ENCODE results near the gene PPA1. TPM values are rescaled to one million over a fixed set of nuclear protein-coding genes. Genes with fewer than 3 reads are reported as not detected.

PPA1 gene
- total RNA-seq, 4 donors from 2014 or later, result 48.5 to 107 (median 69.8) TPM

DNA sequence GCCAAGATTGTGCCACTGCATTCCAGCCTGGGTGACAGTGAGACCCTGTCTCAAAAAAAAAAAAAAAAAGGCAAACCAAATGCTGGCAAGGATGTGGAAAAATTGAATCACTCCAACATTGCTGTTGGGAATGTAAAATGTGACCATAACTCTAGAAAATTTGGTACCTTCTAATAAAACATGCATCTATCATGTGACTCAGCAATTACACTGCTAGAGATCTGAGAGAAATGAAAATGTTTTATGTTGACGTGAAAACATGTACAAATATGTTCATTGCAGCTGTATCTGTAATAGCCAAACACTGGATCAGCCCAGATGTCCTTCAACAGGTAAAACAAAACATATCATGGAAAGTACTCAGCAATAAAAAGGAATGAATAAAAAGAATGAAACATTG is 32.1 kb downstream of the PPA1 start:
- Histone ChIP-seq H3K27me3 (no peaks in the 10 kb centered on the region), H3K4me1 (no peaks in the 10 kb centered on the region), H3K9me3 (peaks cover 0 to 6% of the 10 kb centered on the region in 2 donors), H3K27ac (no peak overlapping the region), H3K4me3 (no peak overlapping the region), H3K36me3 (no peaks in the 10 kb centered on the region)
- TF ChIP-seq POLR2A (IDR thresholded peaks at IDR 0.05), result no peak
- TF ChIP-seq, protein P1, sequence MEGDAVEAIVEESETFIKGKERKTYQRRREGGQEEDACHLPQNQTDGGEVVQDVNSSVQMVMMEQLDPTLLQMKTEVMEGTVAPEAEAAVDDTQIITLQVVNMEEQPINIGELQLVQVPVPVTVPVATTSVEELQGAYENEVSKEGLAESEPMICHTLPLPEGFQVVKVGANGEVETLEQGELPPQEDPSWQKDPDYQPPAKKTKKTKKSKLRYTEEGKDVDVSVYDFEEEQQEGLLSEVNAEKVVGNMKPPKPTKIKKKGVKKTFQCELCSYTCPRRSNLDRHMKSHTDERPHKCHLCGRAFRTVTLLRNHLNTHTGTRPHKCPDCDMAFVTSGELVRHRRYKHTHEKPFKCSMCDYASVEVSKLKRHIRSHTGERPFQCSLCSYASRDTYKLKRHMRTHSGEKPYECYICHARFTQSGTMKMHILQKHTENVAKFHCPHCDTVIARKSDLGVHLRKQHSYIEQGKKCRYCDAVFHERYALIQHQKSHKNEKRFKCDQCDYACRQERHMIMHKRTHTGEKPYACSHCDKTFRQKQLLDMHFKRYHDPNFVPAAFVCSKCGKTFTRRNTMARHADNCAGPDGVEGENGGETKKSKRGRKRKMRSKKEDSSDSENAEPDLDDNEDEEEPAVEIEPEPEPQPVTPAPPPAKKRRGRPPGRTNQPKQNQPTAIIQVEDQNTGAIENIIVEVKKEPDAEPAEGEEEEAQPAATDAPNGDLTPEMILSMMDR (IDR thresholded peaks at IDR 0.05), result no peak
- intact Hi-C loops (cut with DNase I; ENCODE audit: low total_unique reads), result no loop called here
- no peak for DNase-seq

DNA sequence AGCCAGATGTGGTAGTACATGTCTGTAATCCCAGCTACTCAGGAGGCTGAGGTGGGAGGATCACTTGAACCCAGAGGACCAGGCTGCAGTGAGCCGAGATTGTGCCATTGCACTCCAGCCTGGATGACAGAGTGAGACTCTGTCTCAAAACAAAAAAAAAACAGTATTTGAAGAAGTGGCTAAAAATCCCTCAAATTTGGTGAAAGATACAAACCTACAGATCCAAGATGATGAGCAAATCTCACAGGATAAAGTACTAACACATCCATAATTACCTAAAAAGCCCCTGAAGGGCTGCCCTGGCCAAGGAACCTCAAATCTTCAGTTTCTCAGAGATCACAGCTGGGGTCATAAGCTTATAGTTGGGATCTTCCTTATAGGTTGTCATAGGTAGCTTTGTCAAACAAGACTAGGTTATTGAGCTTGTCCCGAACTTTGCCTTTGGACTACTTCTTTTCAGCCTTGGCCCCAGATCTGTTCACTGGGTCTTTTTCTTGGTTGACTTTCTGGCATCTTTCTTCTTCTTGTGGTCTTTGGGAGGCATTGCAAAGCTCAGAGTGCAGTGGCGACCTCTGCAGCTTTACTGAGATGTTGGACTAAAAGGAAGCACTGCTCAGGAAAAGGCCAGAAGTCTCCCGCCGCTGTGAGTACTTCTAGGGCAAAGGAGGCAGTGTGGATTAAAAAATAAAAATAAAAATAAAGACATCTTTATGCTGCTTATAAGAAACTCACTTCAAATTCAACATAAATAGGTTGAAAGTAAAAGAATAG is 34.3 kb downstream of the PPA1 start:
- no peak overlapping the region for H3K4me3 ChIP-seq
- no peak for DNase-seq
- no peaks in the 10 kb centered on the region for H3K27me3 ChIP-seq
- no peaks in the 10 kb centered on the region for H3K4me1 ChIP-seq
- no peaks in the 10 kb centered on the region for H3K36me3 ChIP-seq
- no peak overlapping the region for H3K27ac ChIP-seq
- intact Hi-C loops (cut with DNase I; ENCODE audit: low total_unique reads), result no loop called here
- TF ChIP-seq, protein P1 (IDR thresholded peaks at IDR 0.05), result no peak
- no peak for TF ChIP-seq POLR2A (IDR thresholded peaks at IDR 0.05)
- H3K9me3 ChIP-seq, result peaks cover 0 to 6% of the 10 kb centered on the region in 2 donors

DNA sequence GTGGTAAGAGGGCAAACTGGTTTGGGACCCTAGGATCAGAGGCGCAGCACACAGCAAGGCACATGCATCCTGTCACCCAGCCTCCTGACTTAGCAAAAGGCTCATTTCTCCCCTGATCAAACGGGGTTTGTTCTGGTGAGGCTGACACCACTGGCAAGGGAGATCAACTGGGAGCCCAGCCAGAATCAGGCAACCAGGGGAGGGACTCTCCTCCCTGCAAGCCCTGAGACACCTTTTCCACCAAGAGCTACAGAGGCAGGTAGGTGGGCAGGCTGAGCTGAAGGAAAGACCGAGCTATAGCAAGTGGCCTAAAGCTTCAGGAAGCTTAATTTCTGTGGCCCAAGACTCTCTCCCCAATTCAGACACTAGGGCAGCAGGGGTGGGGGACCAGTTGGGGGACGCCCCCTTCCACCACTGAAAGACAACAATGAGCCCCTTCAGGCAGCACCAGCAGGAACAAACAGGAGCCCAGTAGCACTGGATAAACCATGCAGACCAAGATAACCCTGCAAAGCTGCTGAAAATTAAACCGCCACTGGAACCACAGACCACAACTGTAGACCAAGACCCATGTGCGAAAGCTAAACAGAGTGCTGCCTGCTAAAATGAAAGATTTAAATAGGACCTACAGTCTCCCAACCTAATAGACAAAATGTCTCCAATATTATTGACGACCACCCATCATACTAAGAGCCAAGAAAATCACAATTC is 35.8 kb downstream of the PPA1 start:
- peaks cover 0 to 6% of the 10 kb centered on the region in 2 donors for H3K9me3 ChIP-seq
- no peak overlapping the region for H3K4me3 ChIP-seq
- H3K27me3 ChIP-seq, result no peaks in the 10 kb centered on the region
- H3K27ac ChIP-seq, result no peak overlapping the region
- no peak for TF ChIP-seq POLR2A (IDR thresholded peaks at IDR 0.05)
- TF ChIP-seq, protein P1 (IDR thresholded peaks at IDR 0.05), result no peak
- no peaks in the 10 kb centered on the region for H3K4me1 ChIP-seq
- intact Hi-C loops (cut with DNase I; ENCODE audit: low total_unique reads), result no loop called here
- H3K36me3 ChIP-seq, result no peaks in the 10 kb centered on the region
- no peak for DNase-seq

DNA sequence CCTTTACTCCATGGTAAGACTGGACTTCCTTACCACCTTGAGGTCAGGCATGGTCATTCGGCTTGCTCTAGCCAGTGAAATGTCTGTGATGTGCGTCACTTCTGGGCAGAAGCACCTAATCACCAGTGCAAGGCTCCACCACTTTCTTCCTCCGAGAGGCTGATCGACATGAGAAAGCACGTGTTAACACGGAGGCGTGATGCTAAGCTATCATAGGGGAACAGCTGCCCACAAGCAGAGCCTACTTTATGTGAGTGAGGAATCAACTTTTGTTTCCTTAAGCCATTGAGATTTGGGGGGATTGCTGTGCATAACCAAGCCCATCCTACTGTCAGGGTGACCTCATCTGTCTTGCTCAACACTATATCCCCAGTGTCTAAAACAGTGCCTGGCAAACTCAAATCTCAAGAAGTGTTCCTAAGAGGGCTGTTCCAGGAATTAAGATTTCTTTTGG is 39.8 kb downstream of the PPA1 start:
- Histone ChIP-seq H3K27me3 (no peaks in the 10 kb centered on the region), H3K4me1 (no peaks in the 10 kb centered on the region), H3K36me3 (no peaks in the 10 kb centered on the region), H3K27ac (no peak overlapping the region), H3K4me3 (no peak overlapping the region), H3K9me3 (peaks cover 0 to 2% of the 10 kb centered on the region in 2 donors)
- no peak for DNase-seq
- intact Hi-C loops (cut with DNase I; ENCODE audit: low total_unique reads), result no loop called here
- no peak for TF ChIP-seq POLR2A (IDR thresholded peaks at IDR 0.05)
- TF ChIP-seq, protein P1 (IDR thresholded peaks at IDR 0.05), result no peak

All from uterus (tissue), 4 donors.